ENCODE data around the gene NIPAL3. TPM values are rescaled to one million over a fixed set of nuclear protein-coding genes. Genes with fewer than 3 reads are reported as not detected.

Gene NIPAL3
- total and polyA plus RNA-seq, 8 donors = 13.8 to 41.1 (median 14.5) TPM

GRCh38 chr1:24502709-24503058 is 87.1 kb downstream of the NIPAL3 start, which contains the start of gene RCAN3:
Gene RCAN3 (plus strand): TSS chr1:24502836. CDS start chr1:24514373, 11,537 bp downstream.
- no peak for TF ChIP-seq CTCF (IDR thresholded peaks at IDR 0.05)
- Histone ChIP-seq H3K36me3 (no peaks in the 10 kb centered on the region), H3K27ac (peak within 1 kb of the TSS; percentile 81 to 85), H3K9me3 (no peaks in the 10 kb centered on the region), H3K27me3 (peaks cover 0 to 10% of the 10 kb centered on the region in 2 donors), H3K4me1 (peaks cover 0 to 24% of the 10 kb centered on the region in 2 donors), H3K4me3 (peak within 1 kb of the TSS; percentile 55 to 60)
- ATAC-seq (peak; percentile 97), DNase-seq (peak; percentile 60 to 96 (median 90))
- intact Hi-C loops (cut with DNase I) = no loop called here

- Histone ChIP-seq H3K27ac (peak overlapping the region in 1 of 2 donors; percentile 81), H3K36me3 (no peaks in the 10 kb centered on the region), H3K9me3 (no peaks in the 10 kb centered on the region), H3K27me3 (peaks cover 0 to 10% of the 10 kb centered on the region in 2 donors), H3K4me1 (peaks cover 0 to 24% of the 10 kb centered on the region in 2 donors), H3K4me3 (peak overlapping the region; percentile 55 to 60)
- intact Hi-C loops (cut with DNase I) = no loop called here
- DNase-seq = peak in 1 of 4 donors; percentile 76
- peak; percentile 1 for ATAC-seq
- TF ChIP-seq CTCF (IDR thresholded peaks at IDR 0.05) = no peak
Observed at GRCh38 chr1:24503059-24503751, 87.6 kb downstream of the NIPAL3 start.

GRCh38 chr1:24503870-24504523 is 88.4 kb downstream of the NIPAL3 start:
- Histone ChIP-seq H3K27ac (no peak overlapping the region), H3K4me3 (peak overlapping the region in 1 of 2 donors; percentile 60), H3K9me3 (no peaks in the 10 kb centered on the region), H3K27me3 (peaks cover 0 to 10% of the 10 kb centered on the region in 2 donors), H3K36me3 (no peaks in the 10 kb centered on the region), H3K4me1 (peaks cover 0 to 24% of the 10 kb centered on the region in 2 donors)
- TF ChIP-seq CTCF (IDR thresholded peaks at IDR 0.05) = no peak
- intact Hi-C loops (cut with DNase I) = no loop called here
- ATAC-seq (no peak), DNase-seq (no peak)

- intact Hi-C loops (cut with DNase I) = no loop called here
- Histone ChIP-seq H3K36me3 (no peaks in the 10 kb centered on the region), H3K4me1 (peaks cover 0 to 24% of the 10 kb centered on the region in 2 donors), H3K27ac (no peak overlapping the region), H3K27me3 (peaks cover 0 to 10% of the 10 kb centered on the region in 2 donors), H3K4me3 (peak overlapping the region in 1 of 2 donors; percentile 60), H3K9me3 (no peaks in the 10 kb centered on the region)
- ATAC-seq = no peak
- no peak for DNase-seq
- no peak for TF ChIP-seq CTCF (IDR thresholded peaks at IDR 0.05)
Observed at GRCh38 chr1:24504560-24504959, 89.0 kb downstream of the NIPAL3 start.

GRCh38 chr1:24505816-24506215 is 90.2 kb downstream of the NIPAL3 start:
- ATAC-seq (no peak), DNase-seq (no peak)
- no peak overlapping the region for H3K4me3 ChIP-seq
- no peaks in the 10 kb centered on the region for H3K36me3 ChIP-seq
- H3K27ac ChIP-seq = no peak overlapping the region
- H3K27me3 ChIP-seq = peaks cover 0 to 10% of the 10 kb centered on the region in 2 donors
- H3K9me3 ChIP-seq = no peaks in the 10 kb centered on the region
- H3K4me1 ChIP-seq = peaks cover 0 to 22% of the 10 kb centered on the region in 2 donors
- intact Hi-C loops (cut with DNase I) = no loop called here
- no peak for TF ChIP-seq CTCF (IDR thresholded peaks at IDR 0.05)

Measured in left lung (tissue), 10 donors.